Activated CD8-positive, alpha-beta memory T cell treated with anti-CD3 and anti-CD28 coated beads for 36 hours (primary cell): Measurements from ENCODE around the gene GJB6. TPM values are rescaled to one million over a fixed set of nuclear protein-coding genes. Genes with fewer than 3 reads are reported as not detected.

Experiments used
- CTCF ChIA-PET: fragments of 350-600 bp; sonication (Branson Sonifier 250); formaldehyde crosslinking; loops from one replicate; lab custom pipeline; 2021; ENCODE audit warnings: antibody characterized with exemption; lab: Charles Lee
- POLR2A ChIA-PET: fragments of 350-600 bp; sonication (Branson Sonifier 250); formaldehyde crosslinking; loops from one replicate; lab custom pipeline; 2021; ENCODE audit warnings: antibody characterized with exemption; lab: Charles Lee
- total RNA-seq, 2 experiments: library from RNA; stranded (reverse); gene quantifications; one replicate each; pipeline ENCODE4 v1.2.3, GENCODE V29; 2021

Gene GJB6
- total RNA-seq, 2 experiments from 2014 or later, result 8.3 to 9.0 TPM

GRCh38 chr13:20191311-20192157, 40.6 kb downstream of the GJB6 start:
- CTCF ChIA-PET, result interaction anchor here (0.7 kb wide), 1 partner anchor 27 kb away, joined by 3 read pairs; no protein-coding TSS in a partner anchor

GRCh38 chr13:20190481-20191310, 41.4 kb downstream of the GJB6 start:
- ChIA-PET POLR2A (interaction anchor here (0.7 kb wide), 1 partner anchor 685 kb away, joined by 6 read pairs; no protein-coding TSS in a partner anchor), CTCF (interaction anchor here (0.7 to 0.9 kb wide), 3 partner anchors 26 to 734 kb away, joined by 3 read pairs; no protein-coding TSS in a partner anchor)

More at GRCh38 chr13:20191311-20192157, 40.6 kb downstream of the GJB6 start:
- POLR2A ChIA-PET, result interaction anchor here (0.6 kb wide), 1 partner anchor 404 kb away, joined by 4 read pairs; no protein-coding TSS in a partner anchor

- CTCF ChIA-PET, result interaction anchor here (0.9 kb wide), 1 partner anchor 735 kb away, joined by 3 read pairs; no protein-coding TSS in a partner anchor
- POLR2A ChIA-PET, result no interaction called here
Measured at GRCh38 chr13:20190076-20190475, 42.0 kb downstream of the GJB6 start.

- CTCF ChIA-PET, result interaction anchor here (0.6 kb wide), 1 partner anchor 8 kb away, joined by 3 read pairs; no protein-coding TSS in a partner anchor
- POLR2A ChIA-PET, result no interaction called here
Measured at GRCh38 chr13:20188667-20189553, 43.2 kb downstream of the GJB6 start.

GRCh38 chr13:20186771-20187170, 45.3 kb downstream of the GJB6 start:
- ChIA-PET CTCF (no interaction called here), POLR2A (no interaction called here)

GRCh38 chr13:20185366-20186056, 46.6 kb downstream of the GJB6 start:
- CTCF ChIA-PET, result interaction anchor here (1.6 kb wide), 1 partner anchor 11 kb away, joined by 3 read pairs; no protein-coding TSS in a partner anchor
- POLR2A ChIA-PET, result no interaction called here

- ChIA-PET POLR2A (interaction anchor here (0.6 kb wide), 1 partner anchor 532 kb away, joined by 3 read pairs; no protein-coding TSS in a partner anchor), CTCF (interaction anchor here (0.6 to 1.1 kb wide), 6 partner anchors 9 to 754 kb away, joined by 3 to 5 read pairs (median 3); no protein-coding TSS in a partner anchor)
Measured at GRCh38 chr13:20182231-20182846, 49.8 kb downstream of the GJB6 start.

- POLR2A ChIA-PET, result no interaction called here
Measured at GRCh38 chr13:20181188-20181587, 50.9 kb downstream of the GJB6 start.

GRCh38 chr13:20178156-20178555, 54.0 kb downstream of the GJB6 start:
- ChIA-PET CTCF (no interaction called here), POLR2A (no interaction called here)

More at GRCh38 chr13:20181188-20181587, 50.9 kb downstream of the GJB6 start:
- CTCF ChIA-PET, result interaction anchor here (0.6 kb wide), 1 partner anchor 19 kb away, joined by 3 read pairs; no protein-coding TSS in a partner anchor

GRCh38 chr13:20177049-20177831, 54.9 kb downstream of the GJB6 start:
- CTCF ChIA-PET, result no interaction called here

GRCh38 chr13:20175907-20176652, 56.0 kb downstream of the GJB6 start:
- ChIA-PET POLR2A (no interaction called here), CTCF (no interaction called here)

More at GRCh38 chr13:20177049-20177831, 54.9 kb downstream of the GJB6 start:
- POLR2A ChIA-PET, result no interaction called here

GRCh38 chr13:20175406-20175794, 56.7 kb downstream of the GJB6 start:
- ChIA-PET CTCF (no interaction called here), POLR2A (no interaction called here)

GRCh38 chr13:20174656-20175405, 57.3 kb downstream of the GJB6 start:
- CTCF ChIA-PET, result interaction anchor here (0.9 kb wide), 1 partner anchor 51 kb away, joined by 3 read pairs; no protein-coding TSS in a partner anchor
- POLR2A ChIA-PET, result no interaction called here

GRCh38 chr13:20173116-20173746, 58.9 kb downstream of the GJB6 start:
- ChIA-PET CTCF (interaction anchor here (0.9 kb wide), 1 partner anchor 9 kb away, joined by 3 read pairs; no protein-coding TSS in a partner anchor), POLR2A (no interaction called here)
